Activated CD4-positive, alpha-beta T cell treated with anti-CD3 and anti-CD28 coated beads for 1 hour (primary cell): ENCODE results near the gene NOP9.
"Not testable (repeated sequence)": the region's sequence is repeated elsewhere in the genome, so short reads cannot be mapped to it uniquely, and the experiment has no call there.

ENCODE experiments used
- DNase-seq: peaks from one replicate; pipeline ENCODE4 v3.0.0-alpha.2; 2020

Gene NOP9

DNA sequence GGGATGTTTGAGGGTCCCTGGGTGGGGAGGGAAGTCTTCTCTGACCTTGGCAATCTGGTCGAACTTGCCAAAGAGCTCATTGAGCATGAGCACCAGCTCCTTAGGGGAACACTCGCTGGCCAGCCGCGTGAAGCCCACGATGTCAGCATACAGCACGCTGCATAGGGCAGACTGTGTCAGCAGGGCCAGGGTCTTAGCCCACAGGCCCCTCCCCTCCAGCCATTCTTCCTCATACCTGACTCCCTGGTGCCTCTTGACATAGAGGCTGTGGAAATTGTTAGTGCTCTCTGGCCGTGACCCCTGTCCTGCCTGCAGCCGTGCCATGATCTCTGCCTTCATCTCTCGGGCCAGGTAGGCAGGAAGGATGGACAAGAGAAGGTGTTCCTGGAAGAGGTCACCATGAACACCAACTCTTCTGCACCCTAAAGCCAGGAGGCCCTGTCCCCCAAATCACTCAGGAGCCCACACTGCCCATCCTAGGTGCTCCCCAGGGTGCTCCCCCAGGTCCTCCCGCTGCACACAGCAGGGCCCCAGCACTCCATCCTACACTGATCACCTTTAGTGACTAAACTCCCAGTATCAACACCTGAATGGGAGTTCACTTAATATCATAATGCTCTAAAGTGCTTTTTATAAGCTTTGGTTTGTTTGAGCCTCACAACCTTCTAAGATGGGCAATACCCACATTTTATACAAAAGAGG, 31.5 kb downstream of the NOP9 start:
- no peak for DNase-seq

DNA sequence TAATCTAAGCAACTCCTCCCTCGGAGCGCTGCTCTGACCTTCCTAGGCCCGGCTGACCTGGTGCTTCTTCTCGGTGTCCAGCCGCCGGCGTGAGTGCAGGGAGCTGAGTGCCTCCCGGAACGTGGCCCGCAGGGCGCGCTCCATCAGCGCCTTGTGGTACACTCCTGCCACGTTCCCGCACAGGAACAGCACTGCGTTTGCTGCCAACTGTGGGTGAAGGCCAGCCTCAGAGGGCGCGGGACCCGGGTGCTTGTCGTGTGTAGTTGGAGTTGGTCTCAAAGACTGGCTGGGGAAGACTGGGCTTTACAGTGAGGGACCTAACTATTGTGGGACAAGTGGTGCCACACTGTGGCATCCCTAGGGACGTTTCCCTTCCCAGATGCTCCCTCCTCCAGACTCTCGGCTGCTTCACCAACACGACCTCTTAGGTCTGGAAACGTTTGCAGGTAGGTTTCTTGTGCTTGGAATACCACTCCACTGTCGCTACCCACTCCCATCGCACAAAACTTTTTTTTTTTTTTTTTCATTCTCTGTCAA, 32.1 kb downstream of the NOP9 start:
- no peak for DNase-seq

DNA sequence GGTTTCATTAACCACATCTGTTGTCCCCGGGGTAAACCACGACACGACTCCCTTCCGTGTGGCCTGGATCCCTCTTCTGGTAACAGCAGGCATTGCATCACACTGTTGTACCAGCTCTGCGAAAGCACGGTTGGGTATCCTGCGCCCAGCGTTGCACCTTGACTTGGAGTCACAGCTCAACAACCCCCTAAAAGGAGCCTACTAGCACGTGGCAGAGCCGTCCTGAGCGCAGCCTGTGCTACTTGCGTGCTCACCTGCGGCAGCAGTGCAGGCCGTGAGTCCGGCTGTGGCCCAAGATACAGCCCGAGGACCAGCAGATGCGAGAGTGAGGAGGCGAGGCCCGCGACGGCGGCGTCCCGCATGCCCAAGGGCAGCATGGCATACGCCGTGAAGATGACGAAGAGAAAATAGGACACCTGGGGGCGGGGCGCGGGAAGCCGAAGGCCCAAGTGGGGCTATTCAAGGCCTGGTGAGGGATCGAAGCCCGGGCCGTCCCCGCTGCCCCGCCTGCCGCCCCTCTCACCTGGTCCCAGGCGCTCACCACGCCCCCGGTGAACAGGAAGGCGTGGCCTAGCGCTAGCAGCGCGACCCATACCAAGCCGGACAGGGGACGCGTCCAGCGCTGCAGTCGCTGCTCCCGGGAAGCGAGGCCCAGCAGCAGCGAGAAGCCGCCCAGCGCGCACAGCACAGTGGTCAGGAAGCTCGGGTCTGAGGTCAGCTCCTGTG, 32.8 kb downstream of the NOP9 start:
- DNase-seq = peak; percentile 76

DNA sequence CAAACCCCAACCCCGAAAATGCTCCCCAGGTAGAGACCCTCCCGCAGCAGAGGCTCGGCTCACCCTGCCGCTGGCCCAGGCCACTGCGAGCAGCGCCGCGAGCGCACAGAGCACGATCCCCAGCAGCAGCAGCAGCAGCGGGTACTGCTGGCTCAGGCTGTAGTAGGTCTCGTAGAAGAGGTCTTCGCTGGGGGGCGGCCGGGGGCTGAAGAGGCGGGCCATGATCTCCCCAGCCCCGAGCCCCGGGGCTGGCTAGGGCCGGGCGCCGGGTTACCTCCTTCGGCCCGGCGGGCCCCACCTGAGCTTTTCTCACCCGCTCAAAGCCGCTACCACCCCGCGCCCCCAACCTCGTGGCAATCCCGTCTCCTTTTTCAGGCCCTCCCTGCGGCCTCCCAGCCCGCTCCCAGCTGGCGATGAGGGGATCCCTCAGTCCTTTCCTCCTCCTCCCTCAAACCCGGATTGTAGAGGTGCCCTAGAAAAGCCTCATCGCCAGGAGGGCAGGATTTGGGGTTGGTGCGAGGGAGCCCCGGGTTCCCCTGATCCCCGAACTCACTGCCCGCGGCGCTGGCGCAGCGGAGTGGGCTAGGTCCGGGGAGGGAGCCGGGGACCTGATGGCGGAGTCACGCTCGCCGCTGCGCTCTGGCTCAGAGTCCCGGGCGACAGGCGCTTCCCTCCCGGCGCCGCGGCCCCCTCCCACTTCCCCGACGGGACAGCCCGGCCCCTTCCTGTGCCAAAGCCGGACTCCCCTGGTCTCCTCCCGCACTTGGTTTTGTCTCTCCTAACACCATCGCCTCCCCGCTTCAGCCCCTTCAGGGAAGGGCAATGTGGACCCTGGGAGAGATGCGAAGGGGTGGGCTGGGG, 35.0 kb downstream of the NOP9 start, which contains the start of gene ADCY4:
Gene ADCY4, minus strand, starts transcription at position 641 of the 861 bp plus-strand sequence. Its CDS starts 419 bp downstream, at position 222.
- DNase-seq = no peak

DNA sequence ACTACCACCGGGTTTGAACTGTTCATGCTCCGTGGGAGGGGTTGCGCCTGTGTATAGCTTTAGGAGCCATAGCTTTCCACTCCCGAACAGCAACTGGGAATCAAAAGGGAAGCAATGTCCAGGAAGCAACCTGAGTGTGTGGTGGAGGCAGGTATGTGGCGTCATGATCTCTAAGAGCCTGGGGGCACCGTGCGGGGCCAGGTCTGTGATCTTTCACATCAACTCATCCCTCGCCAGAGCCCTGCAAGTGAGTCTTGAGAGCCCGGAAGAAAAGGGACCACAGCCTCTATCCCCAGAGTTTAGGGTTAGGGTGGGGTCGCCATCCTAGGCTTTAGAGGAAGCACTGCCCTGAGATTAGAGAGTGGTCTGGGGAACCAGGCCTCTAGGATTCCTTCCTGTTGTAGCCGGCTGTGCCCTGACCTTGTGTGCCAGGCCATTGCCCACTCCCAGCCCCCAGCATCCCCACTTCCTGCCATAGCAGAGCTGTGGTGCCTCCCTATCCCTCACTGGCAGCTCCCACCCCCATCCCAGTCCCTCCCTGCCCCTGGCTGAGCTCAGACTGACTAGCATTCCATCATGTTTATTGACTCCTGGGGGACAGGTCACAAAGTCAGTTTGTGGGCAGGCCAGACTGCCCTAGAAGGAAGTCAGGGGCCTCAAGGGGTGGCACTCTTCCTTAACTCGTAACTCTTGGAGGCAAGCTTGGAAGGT, 36.0 kb downstream of the NOP9 start:
- no peak for DNase-seq

DNA sequence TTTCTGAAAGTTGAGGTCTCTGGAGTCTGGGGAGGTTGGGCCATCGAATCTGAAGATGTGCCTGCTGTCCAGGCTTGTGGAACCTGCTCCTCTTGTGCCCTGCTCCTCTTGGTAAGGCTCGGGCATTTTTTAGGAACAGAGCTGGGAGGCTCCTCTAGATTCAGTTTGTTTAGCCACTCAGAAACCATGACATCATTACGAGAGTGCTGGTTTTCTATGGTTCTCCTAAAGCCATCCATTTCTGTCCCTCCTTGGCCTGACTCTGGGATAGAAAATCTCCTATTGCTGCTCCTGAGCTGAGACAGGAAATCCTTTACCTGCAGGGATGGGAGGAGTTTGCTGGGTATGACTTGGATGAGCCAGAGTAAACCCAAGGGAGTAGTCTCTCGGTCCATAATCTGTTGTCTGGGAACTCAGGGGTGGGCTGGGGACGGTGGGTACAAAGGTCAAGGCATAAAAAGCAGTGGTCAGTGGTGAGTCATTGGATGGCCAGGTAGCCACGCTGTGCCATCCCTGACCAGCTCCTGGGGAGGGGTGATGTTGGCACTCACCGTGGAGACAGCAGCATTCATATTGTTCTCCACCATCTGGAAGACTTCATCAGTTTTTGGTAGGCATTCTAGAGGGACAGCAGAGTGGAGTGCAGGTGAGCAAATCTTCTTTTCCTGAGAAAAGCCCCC, 37.6 kb downstream of the NOP9 start:
- no peak for DNase-seq

DNA sequence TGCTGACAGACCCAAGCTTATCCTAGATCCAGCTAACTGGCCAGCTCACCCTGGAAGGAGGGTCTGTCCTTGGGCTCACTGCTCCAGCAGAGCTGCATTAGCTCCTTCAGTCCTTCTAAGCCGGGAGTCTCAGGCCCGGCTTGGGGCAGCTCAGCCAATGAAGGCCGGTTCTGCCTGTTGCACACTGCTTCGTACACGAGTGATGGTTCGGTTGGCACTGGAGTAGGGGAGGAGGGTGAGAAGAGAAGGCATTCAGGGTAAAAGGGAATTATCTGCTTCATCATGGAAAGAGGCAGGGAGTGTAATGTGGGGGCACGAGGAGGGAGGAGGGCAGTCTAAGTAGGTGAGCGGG, 38.1 kb downstream of the NOP9 start:
- DNase-seq = no peak

DNA sequence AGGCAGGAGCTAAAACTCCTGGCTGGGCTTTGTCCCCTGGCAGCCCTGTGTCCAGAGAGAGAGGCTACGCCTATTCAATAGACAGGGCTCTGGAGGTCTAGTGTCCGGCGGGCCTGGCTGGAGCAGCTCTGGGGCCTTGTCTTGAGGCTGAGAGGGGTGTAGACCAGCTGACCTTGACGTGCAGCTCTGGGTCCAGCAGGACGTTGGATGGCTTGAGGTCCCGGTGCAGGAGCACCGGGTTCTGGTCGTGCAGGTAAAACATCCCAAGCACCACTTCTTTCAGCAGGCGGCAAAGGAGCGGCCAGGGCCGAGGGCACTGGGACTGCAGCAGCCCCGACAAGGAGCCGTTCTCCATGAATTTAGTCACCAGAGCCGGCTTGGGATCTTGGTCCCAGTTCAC, 39.2 kb downstream of the NOP9 start:
- no peak for DNase-seq

DNA sequence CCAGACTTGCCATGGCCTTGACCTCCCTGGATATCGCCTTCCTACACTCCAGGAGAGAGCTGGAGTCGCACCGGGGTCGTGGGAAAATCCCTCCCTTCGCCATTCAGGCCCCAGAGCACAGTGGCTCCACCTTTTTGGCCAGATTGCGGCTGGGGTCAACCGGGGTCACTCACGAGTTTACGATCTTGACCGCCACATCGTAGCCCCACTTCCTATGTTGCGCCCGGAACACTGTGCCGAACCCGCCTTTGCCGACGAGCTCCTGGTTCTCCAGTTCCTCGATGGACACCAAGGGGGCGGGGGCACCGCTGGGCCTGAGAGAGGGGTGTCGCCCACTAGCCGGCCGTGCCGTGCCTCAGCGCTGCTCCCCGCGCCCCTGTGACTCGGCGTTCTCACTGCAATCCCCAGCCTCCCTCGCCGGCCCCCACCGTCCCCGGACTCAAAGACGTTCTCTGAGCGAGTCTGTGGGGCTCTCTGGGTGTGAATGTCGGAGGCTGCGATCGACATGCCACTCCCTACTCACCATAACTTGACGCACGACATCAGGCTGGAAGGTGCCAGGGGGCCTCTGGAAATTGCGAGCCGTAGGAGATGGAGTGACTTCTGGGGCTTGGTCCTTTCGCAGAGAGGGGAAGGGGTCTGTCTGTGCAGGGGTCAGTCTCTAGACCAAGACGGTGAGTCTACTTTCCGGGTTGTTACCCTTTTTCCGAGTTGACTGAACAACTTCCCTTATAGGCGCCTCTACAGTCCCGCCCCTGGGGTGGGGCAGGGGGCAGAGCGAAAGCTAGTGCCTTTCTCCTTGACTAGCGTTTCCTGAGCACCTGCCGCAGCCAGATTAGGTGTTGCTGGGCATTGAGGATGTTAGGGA, 39.9 kb downstream of the NOP9 start, which contains the start of gene RIPK3:
Gene RIPK3, minus strand, starts transcription at position 708 of the 868 bp plus-strand sequence. Its CDS starts 165 bp downstream, at position 543.
- peak; percentile 53 for DNase-seq

DNA sequence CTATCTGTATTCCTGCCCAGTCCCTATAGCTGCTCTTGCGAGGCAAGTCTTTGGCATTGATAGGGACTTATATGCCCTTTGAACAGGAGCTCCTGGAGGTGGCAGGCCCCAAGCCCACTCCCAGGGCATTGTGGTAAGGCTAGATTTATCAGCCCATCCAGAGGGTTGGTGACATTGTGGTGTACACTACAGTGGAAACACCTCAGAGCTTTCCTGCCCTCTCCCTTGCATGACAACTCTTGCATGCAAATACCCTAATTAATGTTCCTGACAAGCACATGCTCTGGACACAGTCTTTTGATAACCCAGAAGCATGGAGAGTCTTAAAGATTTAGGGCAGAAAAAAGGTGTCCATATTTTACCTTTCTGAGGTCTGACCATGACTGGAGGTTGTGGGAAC, 41.0 kb downstream of the NOP9 start:
- no peak for DNase-seq

DNA sequence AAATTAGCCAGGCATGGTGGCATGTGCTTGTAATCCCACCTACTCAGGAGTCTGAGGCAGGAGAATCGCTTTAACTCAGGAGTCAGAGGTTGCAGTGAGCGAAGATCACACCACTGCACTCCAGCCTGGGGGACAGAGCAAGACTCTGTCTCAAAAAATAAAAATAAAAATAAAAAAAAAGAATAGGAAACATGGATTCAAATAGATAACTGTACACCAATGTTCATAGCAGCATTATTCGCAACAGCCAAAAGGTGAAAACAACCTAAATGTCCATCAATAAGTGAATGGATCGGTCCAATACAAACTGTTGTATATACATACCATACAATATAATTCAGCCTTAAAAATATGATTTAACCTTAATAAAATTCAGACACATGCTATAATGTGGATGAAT, 43.2 kb downstream of the NOP9 start:
- DNase-seq = no peak

DNA sequence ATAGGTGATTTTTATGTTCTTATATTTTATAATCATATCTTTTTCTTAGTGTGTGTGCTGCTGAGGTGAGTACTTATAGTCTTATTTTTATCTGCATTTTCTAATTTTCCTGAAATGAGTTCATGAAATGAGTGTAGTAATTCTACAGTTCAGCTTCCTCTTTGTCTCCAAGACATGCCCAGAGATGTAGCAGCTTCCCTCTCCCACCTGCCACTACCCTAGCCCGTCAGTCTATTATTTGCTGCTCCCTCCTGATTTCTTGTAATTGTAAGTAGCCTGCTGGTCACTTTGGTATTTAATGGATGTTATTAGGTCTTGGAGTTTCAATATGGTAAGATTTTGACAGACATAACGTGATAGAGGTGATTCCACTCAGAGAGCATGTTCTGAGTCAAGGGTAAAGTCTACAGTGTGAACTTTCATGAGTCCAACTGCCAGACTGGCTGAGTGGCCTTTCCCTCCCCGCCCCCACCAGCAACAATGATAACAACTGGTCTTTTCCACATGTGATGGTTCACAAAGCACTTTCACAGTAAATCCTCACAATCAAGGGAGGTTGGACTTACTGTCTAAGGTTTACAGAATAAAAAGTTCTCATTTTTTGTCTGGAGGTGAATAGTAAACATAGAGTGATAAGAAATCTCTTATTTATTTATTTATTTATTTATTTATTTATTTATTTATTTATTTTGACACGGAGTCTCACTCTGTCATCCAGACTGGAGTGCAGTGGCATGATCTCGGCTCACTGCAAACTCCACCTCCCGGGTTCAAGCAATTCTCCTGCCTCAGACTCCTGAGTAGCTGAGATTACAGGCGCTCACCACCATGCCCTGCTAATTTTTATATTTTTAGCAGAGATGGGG, 44.4 kb downstream of the NOP9 start:
- no peak for DNase-seq

DNA sequence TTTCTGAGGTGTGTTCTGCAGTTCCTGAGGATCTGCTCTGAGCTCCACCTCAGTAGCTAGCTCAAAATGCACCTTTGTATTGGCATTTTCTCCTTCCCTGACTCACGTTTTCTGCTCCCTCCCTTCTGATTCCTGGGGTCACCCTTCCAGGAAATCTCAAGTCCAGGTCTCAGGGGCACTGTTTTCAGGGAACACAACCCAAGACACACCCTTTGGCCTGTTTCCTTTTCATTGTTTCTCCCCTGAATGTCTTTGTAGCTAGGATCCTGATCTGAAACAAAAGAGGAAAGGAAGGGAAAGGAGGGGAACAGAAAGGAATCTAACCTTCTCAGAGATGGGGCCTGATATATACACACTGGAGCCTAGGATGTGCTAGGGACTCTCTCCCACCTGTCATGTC, 47.5 kb downstream of the NOP9 start:
- DNase-seq = no peak

DNA sequence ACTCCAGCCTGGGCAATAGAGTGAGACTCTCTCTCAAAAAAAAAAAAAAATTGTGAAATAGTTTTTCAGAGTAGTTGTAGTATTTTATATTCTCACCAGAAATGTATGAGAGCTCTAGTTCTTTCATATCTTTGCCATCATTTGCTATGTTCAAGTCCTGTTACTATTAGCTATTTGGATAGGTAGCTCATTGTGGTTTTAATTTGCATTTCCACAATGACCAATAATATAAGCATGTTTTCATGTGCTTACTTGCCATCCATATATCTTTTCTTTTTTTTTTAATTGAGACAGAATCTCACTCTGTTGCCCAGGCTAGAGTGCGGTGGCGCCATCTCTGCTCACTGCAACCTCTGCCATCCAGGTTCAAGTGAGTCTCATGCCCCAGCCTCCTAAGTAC, 48.5 kb downstream of the NOP9 start:
- DNase-seq = no peak

DNA sequence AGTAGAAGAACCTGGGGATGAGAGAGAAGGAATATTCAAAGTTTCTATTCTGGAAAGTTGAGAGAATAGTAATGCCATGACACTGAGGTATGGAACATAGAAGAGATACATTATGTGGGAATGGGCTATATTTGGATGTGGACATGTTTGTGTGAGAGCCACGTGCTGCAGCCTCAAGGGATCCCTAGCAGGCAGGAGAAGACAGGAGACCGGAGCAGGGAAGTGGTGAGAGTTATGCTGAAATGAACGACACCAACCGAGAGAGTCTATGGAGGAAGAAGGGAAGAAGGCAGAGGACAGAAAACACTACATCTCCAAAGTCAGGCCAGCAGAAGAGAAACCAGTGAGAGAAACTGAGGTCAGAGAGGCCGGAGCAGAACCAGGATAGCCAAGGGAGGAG, 50.1 kb downstream of the NOP9 start:
- no peak for DNase-seq

DNA sequence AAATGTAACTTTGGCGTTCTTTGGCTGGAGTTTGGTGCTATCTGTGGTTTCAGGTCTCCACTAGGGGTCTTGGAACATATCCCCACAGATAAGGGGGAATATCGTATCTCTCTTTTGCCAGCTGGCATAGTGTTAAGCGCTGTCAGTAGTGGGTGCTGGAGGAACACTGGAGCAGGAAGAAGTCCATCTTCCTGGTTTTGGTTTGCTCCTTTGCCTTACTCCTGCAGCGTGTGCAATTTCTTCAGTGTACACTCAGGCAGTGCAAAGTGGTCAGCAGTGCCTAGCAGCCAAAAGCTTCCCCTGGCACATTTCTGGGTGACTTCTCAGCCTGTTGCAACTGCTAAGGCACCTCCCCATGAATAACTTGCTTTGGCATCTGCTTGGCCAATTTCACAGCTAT, 51.9 kb downstream of the NOP9 start:
- DNase-seq = no peak

DNA sequence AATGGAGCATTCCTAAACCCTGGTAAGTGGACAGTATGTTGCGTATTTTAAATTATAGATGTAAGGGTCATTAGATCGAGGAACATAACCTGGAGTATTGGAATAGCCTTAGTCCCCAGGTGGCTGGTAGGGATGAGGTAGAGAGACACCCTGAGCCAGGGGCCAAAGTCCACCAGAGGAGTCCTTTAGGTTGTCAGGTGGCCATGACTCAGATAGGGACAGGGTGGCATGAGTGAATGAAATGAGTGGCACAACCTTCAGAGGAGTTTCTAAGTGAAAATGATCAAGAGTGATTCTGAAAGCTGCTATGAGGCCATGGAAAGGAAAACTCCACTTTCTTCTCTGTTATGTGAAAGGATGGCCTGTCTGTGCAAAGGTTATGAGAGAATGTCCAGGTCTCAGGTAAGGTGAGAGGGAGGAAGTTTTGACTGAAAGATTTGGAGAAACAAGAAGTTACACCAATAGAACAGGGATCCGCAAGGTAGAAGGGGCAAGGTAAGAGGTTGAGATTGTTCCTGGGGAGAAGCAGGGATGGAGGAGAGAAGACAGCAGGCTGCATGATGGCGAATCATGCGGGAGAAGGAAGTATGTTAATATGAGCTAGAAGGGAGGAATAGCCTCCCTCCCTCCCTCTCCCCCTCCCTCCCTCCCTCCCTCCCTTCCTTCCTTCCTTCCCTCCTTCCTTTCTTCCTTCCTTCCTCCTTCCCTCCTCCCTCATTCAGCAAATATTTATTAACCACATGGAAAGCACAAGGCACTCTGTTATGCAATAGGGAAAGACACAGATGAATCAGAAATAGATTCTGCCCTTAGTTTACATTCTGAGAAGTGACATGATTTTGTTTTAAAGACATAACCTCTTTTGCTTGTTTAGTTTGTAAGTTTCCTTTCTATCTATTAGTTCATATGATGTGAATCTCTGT, 54.2 kb downstream of the NOP9 start:
- DNase-seq = no peak

DNA sequence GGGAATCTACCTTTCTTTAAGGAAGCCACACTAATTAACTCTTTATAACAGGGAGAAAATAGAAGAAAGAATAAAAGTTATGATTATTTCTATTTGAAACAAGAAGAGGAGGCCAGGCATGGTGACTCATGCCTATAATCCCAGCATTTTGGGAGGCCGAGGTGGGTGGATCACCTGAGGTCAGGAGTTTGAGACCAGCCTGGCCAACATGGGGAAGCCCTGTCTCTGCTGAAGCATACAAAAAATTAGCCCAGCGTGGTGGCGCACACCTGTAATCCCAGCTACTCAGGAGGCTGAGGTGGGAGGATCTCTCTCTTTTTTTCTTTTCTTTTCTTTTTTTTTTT, 54.8 kb downstream of the NOP9 start:
- DNase-seq = not testable (repeated sequence)

DNA sequence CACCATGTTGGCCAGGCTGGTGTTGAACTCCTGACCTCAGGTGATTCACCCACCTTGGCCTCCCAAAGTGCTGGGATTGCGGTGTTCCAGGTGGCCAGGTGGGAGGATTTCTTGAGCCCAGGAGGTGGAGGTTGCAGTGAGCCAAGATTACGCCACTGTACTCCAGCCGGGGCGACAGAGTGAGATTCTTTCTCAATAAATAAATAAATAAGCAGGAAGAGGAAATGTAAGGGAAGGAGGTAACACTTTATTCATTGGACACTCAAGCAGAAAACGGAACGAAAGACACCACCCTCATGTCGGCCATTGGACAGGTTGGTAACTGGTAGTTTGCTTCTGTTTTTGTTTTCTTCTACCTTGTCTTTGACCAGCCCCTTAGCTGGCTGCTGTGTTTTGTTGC, 55.4 kb downstream of the NOP9 start:
- DNase-seq = no peak
